HepG2 (cell line): ENCODE results near the gene CTDSP2. TPM values are rescaled to one million over a fixed set of nuclear protein-coding genes. Genes with fewer than 3 reads are reported as not detected.
A peak's percentile ranks its signal among the peaks of the same experiment; 100 is the strongest.

Experiments used
- AKNA ChIP-seq: sonication (generic); formaldehyde crosslinking; IDR thresholded peaks from 2 replicates; pipeline ENCODE4 v1.4.0; 2020; ENCODE audit warnings: missing genetic modification reagents, borderline replicate concordance
- BORCS8-MEF2B ChIP-seq: sonication (generic); formaldehyde crosslinking; IDR thresholded peaks from 2 replicates; pipeline ENCODE4 v1.8.0; 2022; ENCODE audit warnings: mild to moderate bottlenecking, missing genetic modification reagents
- CEBPG ChIP-seq: IDR thresholded peaks from 2 replicates; pipeline ENCODE4 v1.6.1; 2016
- CREBL2 ChIP-seq: sonication (generic); formaldehyde crosslinking; IDR thresholded peaks from 2 replicates; pipeline ENCODE4 v1.8.1; 2023; ENCODE audit warnings: missing genetic modification reagents, mild to moderate bottlenecking, borderline replicate concordance
- E2F2 ChIP-seq: sonication (generic); formaldehyde crosslinking; IDR thresholded peaks from 2 replicates; pipeline ENCODE4 v1.4.0; 2020; ENCODE audit warnings: missing genetic modification reagents, borderline replicate concordance
- KMT2A ChIP-seq: sonication (generic); formaldehyde crosslinking; IDR thresholded peaks from 2 replicates; pipeline ENCODE4 v1.4.0; 2020; ENCODE audit warnings: missing genetic modification reagents
- MYPOP ChIP-seq: sonication (generic); formaldehyde crosslinking; IDR thresholded peaks from 2 replicates; pipeline ENCODE4 v1.8.1; 2023; ENCODE audit warnings: mild to moderate bottlenecking, moderate library complexity, missing genetic modification reagents
- NR2F6 ChIP-seq, 2 experiments: IDR thresholded peaks; 2 replicates each; pipeline ENCODE4 v1.6.1; 2016; ENCODE audit warnings: antibody characterized with exemption in 1 of 2, mild to moderate bottlenecking in 1 of 2
- NRL ChIP-seq: sonication (generic); formaldehyde crosslinking; IDR thresholded peaks from 2 replicates; pipeline ENCODE4 v1.5.0; 2020; ENCODE audit warnings: missing genetic modification reagents, mild to moderate bottlenecking, moderate library complexity, borderline replicate concordance
- PHF21A ChIP-seq: sonication (generic); formaldehyde crosslinking; IDR thresholded peaks from 2 replicates; pipeline ENCODE4 v1.5.0; 2020; ENCODE audit warnings: mild to moderate bottlenecking, missing genetic modification reagents
- ZFP36 ChIP-seq: fragments of 150-350 bp; IDR thresholded peaks from 2 replicates; pipeline ENCODE4 v1.6.1; 2018; ENCODE audit warnings: borderline replicate concordance, low read length, low read depth; ENCODE audit not compliant: partially characterized antibody
- ZNF143 ChIP-seq: sonication (generic); formaldehyde crosslinking; IDR thresholded peaks from 2 replicates; pipeline ENCODE4 v1.4.0; 2020; ENCODE audit warnings: missing genetic modification reagents
- ZNF335 ChIP-seq: sonication (generic); formaldehyde crosslinking; IDR thresholded peaks from 2 replicates; pipeline ENCODE4 v1.4.0; 2020; ENCODE audit warnings: missing genetic modification reagents
- ZNF652 ChIP-seq: IDR thresholded peaks from 2 replicates; pipeline ENCODE4 v1.6.1; 2016; ENCODE audit warnings: low read depth, borderline replicate concordance
- ZNF749 ChIP-seq: sonication (generic); formaldehyde crosslinking; IDR thresholded peaks from 2 replicates; pipeline ENCODE4 v1.8.0; 2022; ENCODE audit warnings: mild to moderate bottlenecking, missing genetic modification reagents, moderate library complexity, borderline replicate concordance
- polyA plus RNA-seq, 8 experiments: library from polyadenylated mRNA; depleted of rRNA in 3 of 8; stranded (reverse) in 7 of 8; unstranded in 1 of 8; fragments of >200 nt; fragmentation: Illumina TruSeq in 4 of 8; extraction: Trizol in 4 of 8; gene quantifications; 2 replicates each; pipeline versions ENCODE4 v1.2.1 to v1.2.3, GENCODE V29; 2011 to 2016; ENCODE audit warnings: low read depth in 4 of 8, missing spikeins in 1 of 8, mixed read lengths in 1 of 8; ENCODE audit not compliant: insufficient read depth in 1 of 8
- total RNA-seq, 5 experiments: library from RNA; depleted of rRNA; stranded (reverse); fragments of >200 nt; fragmentation: Illumina TruSeq; extraction: Trizol; gene quantifications; 2 replicates each; pipeline ENCODE4 v1.2.3, GENCODE V29; 2016; ENCODE audit warnings: low read depth in 1 of 5

Gene CTDSP2
- total and polyA plus RNA-seq, 2 of the 13 experiments (the other 11 are each of a cell fraction or from before 2014, with no cell fraction given): 38.1 to 82.5 TPM

GRCh38 chr12:57846577-57847319 is at the start of gene CTDSP2 (continued):
- TF ChIP-seq AKNA: no peak
- no peak for TF ChIP-seq E2F2
- TF ChIP-seq KMT2A (CRISPR knock-in tag): no peak
- no peak for TF ChIP-seq ZNF143 (CRISPR knock-in tag)
- no peak for TF ChIP-seq NR2F6 (IDR thresholded peaks at IDR 0.05)
- no peak for TF ChIP-seq NR2F6 (CRISPR knock-in tag; IDR thresholded peaks at IDR 0.05)
- TF ChIP-seq CREBL2 (CRISPR knock-in tag): no peak
- TF ChIP-seq CEBPG (CRISPR knock-in tag): no peak
- TF ChIP-seq ZFP36: no peak
- TF ChIP-seq ZNF749 (CRISPR knock-in tag): no peak; the same call in 1 of the 2 replicates
- TF ChIP-seq ZNF335 (CRISPR knock-in tag): no peak
- TF ChIP-seq MYPOP: 0 out of 2 replicates have a peak, but pooled peaks have one; percentile 29
- no peak for TF ChIP-seq NRL (CRISPR knock-in tag)
- TF ChIP-seq PHF21A (CRISPR knock-in tag): peak; percentile 41; the same call in 1 of the 2 replicates
- no peak for TF ChIP-seq ZNF652
- peak; percentile 28; the same call in 1 of the 2 replicates for TF ChIP-seq BORCS8-MEF2B (CRISPR knock-in tag)
